Thoracic aorta (tissue), 2 donors: ENCODE measurements around the gene PFN2. TPM values are rescaled to one million over a fixed set of nuclear protein-coding genes. Genes with fewer than 3 reads are reported as not detected.

Source experiments
- ATAC-seq: fragments of 150-250 bp; one replicate; pipeline ENCODE4 v1.8.0; 2017; ENCODE audit warnings: low read depth; ENCODE audit not compliant: insufficient number of reproducible peaks, low FRiP score
- DNase-seq: peaks from one replicate; pipeline ENCODE4 v3.0.0-alpha.2; 2020; ENCODE audit warnings: low spot score
- H3K27ac ChIP-seq, 2 donors: fragments of 200-600 bp; sonication (generic); 1 replicate in 1 of 2; 2 replicates in 1 of 2; pipeline ENCODE4 v1.5.1; 2016; ENCODE audit warnings: mild to moderate bottlenecking in 2 of 2, moderate library complexity in 2 of 2
- H3K27me3 ChIP-seq: fragments of 200-600 bp; sonication (generic); replicated peaks from 2 replicates; pipeline ENCODE4 v1.6.0; 2016; ENCODE audit warnings: mild to moderate bottlenecking; ENCODE audit not compliant: insufficient read depth
- H3K36me3 ChIP-seq: fragments of 200-600 bp; sonication (generic); one replicate; pipeline ENCODE4 v1.5.1; 2016
- H3K4me1 ChIP-seq, 2 donors: fragments of 200-600 bp; sonication (generic); 1 replicate in 1 of 2; 2 replicates in 1 of 2; pipeline versions ENCODE4 v1.5.1 to v1.6.0; 2016; ENCODE audit warnings: low read depth in 2 of 2, mild to moderate bottlenecking in 1 of 2; ENCODE audit not compliant: control insufficient read depth in 1 of 2
- H3K4me3 ChIP-seq: fragments of 200-600 bp; sonication (generic); 2 replicates; pipeline ENCODE4 v1.5.1; 2016; ENCODE audit warnings: mild to moderate bottlenecking
- H3K9me3 ChIP-seq: fragments of 200-600 bp; sonication (generic); 2 replicates; pipeline ENCODE4 v1.5.1; 2016
- total RNA-seq, 2 donors: library from RNA; depleted of rRNA; stranded (reverse); fragments of >200 nt; gene quantifications; one replicate each; pipeline versions ENCODE4 v1.1.0 to v1.2.3, GENCODE V29; 2016
- TF ChIP-seq, protein P1 (sequence below): fragments of 200-600 bp; sonication (generic); IDR thresholded peaks from one replicate; pipeline ENCODE4 v1.5.1; 2019; ENCODE audit warnings: antibody characterized with exemption

PFN2 gene
- total RNA-seq, 2 donors from 2014 or later = 78.9 to 82.0 TPM

DNA sequence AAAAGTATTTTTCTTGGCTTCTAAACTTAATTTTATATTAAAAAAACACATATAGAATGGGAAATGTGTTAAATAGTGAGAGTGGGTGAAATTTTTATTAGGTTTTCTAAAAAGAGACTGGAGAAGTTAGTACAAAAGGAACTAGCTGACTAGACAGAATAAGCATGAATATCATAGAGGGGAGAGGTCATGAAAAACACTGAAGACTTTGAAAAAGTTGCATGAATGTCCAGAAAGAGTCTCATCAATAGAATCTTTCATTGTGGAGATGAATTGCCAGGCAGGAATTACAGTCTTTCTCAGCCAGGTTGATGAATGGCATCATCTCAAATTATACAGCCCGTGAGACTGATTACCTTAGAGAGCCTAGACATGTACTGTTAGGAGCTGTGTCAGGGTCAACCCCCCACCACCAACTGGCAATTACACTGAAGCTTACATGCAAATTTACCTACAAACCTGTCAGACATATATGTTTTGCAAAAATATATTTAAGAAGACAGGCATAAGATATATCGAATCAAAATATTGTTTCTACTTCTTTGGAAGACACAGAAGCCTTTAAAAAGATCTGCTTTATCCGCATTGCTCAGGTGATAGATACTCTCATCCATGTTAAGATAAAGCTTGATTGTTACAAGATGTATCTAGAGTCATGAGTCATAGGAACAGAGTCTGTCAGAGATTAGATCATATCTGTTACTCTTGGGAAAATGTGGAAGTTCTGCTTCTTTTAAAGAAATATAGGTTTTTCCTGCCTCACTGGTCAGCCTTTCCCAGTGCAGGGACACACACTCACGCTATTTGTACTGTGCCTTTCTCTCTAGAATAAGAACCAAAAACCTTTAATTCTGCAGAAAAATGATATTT, 34.8 kb upstream of the PFN2 start:
- no peak overlapping the region for H3K27ac ChIP-seq
- H3K4me1 ChIP-seq = no peaks in the 10 kb centered on the region
- ATAC-seq (no peak), DNase-seq (no peak)
- H3K9me3 ChIP-seq = no peaks in the 10 kb centered on the region
- H3K4me3 ChIP-seq = no peak overlapping the region
- H3K36me3 ChIP-seq = no peaks in the 10 kb centered on the region
- H3K27me3 ChIP-seq = no peaks in the 10 kb centered on the region
- TF ChIP-seq, protein P1, sequence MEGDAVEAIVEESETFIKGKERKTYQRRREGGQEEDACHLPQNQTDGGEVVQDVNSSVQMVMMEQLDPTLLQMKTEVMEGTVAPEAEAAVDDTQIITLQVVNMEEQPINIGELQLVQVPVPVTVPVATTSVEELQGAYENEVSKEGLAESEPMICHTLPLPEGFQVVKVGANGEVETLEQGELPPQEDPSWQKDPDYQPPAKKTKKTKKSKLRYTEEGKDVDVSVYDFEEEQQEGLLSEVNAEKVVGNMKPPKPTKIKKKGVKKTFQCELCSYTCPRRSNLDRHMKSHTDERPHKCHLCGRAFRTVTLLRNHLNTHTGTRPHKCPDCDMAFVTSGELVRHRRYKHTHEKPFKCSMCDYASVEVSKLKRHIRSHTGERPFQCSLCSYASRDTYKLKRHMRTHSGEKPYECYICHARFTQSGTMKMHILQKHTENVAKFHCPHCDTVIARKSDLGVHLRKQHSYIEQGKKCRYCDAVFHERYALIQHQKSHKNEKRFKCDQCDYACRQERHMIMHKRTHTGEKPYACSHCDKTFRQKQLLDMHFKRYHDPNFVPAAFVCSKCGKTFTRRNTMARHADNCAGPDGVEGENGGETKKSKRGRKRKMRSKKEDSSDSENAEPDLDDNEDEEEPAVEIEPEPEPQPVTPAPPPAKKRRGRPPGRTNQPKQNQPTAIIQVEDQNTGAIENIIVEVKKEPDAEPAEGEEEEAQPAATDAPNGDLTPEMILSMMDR = no peak

DNA sequence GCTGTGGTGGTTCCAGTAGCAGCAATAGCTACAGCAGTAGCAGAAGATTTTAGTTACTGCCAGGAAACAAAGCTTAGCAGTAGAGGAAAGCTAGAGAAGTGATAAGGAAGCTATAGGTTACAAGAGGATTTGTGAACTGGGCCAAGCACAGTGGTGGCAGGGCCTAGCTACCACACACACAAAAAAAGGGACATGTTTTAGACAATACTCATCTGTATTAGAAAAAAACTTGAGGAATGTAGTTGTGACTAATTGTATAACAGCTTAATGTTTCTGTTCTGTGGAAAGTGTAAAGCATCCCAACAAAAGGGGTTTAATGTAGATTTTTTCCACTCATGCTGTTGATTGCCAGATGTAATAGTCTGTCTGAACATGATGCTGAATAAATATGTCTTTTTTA, 29.9 kb upstream of the PFN2 start:
- no peaks in the 10 kb centered on the region for H3K27me3 ChIP-seq
- DNase-seq (no peak), ATAC-seq (no peak)
- H3K36me3 ChIP-seq = no peaks in the 10 kb centered on the region
- no peak overlapping the region for H3K27ac ChIP-seq
- no peaks in the 10 kb centered on the region for H3K4me1 ChIP-seq
- TF ChIP-seq, protein P1 = no peak
- no peaks in the 10 kb centered on the region for H3K9me3 ChIP-seq
- no peak overlapping the region for H3K4me3 ChIP-seq

DNA sequence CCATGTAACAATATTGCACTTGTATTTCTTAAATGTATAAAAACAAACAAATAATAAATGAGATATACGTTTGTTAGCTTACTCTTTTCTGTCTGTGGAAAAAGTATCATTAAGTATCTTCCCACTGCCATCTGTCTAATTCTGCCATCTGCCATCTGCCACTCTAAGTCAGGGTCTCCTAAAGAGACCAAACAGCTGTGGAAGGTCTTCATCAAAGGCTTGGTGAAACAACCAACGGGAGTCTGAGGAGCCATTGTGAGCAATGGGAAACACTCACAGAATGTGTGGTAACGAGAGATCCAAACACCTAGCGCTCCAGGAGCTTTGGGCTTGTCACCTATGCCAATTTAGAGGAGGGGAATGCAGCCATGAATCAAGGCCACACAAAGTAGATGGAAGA, 28.7 kb upstream of the PFN2 start:
- H3K27ac ChIP-seq = no peak overlapping the region
- ATAC-seq = no peak
- DNase-seq = no peak

DNA sequence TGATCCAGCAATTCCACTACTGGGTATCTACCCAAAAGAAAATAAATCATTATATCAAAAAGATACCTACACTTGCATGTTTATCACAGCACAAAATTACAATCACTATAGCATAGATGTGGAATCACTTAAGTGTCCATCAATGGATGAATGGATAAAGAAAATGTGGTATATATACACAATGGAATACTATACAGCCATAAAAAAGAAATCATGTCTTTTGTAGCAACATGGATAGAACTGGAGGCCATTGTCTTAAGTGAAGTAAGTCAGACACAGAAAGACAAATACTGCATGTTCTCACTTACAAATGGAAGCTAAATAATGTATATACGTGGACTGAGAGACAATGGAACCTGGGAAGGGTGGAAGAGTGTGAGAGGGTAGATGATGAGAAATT, 28.3 kb upstream of the PFN2 start:
- no peak for ATAC-seq
- no peak overlapping the region for H3K4me3 ChIP-seq
- peaks cover 9% of the 10 kb centered on the region for H3K9me3 ChIP-seq
- H3K27ac ChIP-seq = no peak overlapping the region
- H3K27me3 ChIP-seq = no peaks in the 10 kb centered on the region
- H3K36me3 ChIP-seq = no peaks in the 10 kb centered on the region
- TF ChIP-seq, protein P1 = no peak
- H3K4me1 ChIP-seq = no peaks in the 10 kb centered on the region
- no peak for DNase-seq

More for the DNA sequence above, 28.7 kb upstream of the PFN2 start:
- Histone ChIP-seq H3K9me3 (peaks cover 6% of the 10 kb centered on the region), H3K4me3 (no peak overlapping the region), H3K36me3 (no peaks in the 10 kb centered on the region), H3K27me3 (no peaks in the 10 kb centered on the region), H3K4me1 (no peaks in the 10 kb centered on the region)
- TF ChIP-seq, protein P1 = no peak

DNA sequence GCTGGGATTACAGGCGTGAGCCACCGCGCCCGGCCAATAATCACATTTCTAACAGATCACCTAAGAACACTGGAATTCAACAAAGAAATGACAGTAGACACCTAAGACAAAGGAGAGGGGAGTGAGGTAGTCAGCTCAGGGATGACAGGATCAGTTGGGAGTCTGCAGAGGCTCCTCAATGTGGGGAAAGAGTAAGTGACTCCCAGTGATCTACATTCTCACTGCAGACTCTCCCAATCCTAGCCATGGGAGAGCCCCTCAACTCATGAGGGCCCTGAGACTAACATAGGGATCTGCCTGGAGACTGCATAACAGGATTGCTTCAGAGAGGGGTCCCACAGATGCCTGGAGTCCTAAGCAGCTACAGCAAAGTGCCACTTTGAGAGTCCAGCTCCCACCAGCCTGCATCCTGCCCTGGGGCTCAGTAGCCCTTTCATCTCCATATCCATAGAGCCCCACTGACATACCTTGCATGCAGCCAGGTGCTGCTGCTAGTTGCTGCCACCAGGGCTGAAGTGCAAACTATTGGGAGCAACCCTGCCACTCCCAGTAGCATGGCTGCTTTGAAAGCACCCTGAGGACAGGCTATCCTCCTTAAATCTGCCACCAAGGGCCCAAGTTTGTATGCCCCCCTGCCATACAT, 21.8 kb upstream of the PFN2 start:
- peaks cover 9% of the 10 kb centered on the region for H3K9me3 ChIP-seq
- no peak for ATAC-seq

More for the DNA sequence above, 21.8 kb upstream of the PFN2 start:
- TF ChIP-seq, protein P1 = no peak
- no peak overlapping the region for H3K4me3 ChIP-seq
- H3K27ac ChIP-seq = no peak overlapping the region
- no peaks in the 10 kb centered on the region for H3K27me3 ChIP-seq
- H3K36me3 ChIP-seq = no peaks in the 10 kb centered on the region
- H3K4me1 ChIP-seq = peaks cover 14 to 29% of the 10 kb centered on the region in 2 donors
- DNase-seq = no peak
